Measurements from ENCODE around the gene OR51I2. TPM values are rescaled to one million over a fixed set of nuclear protein-coding genes. Genes with fewer than 3 reads are reported as not detected.

The OR51I2 gene
- total RNA-seq, 1 donor from 2014 or later = 3.1 TPM

Other genes starting within 250 kb of the OR51I2 start
- 15.9 TPM for gene OR51V1, start 248.6 kb upstream of the OR51I2 start, total RNA-seq (ENCODE audit: insufficient read depth, low replicate concordance)
- 3,180 TPM for gene HBB, start 222.3 kb upstream of the OR51I2 start, total RNA-seq (ENCODE audit: insufficient read depth, low replicate concordance)
- gene HBD, start 214.8 kb upstream of the OR51I2 start, total RNA-seq (ENCODE audit: insufficient read depth, low replicate concordance) = not detected
- 278 TPM for gene HBG1, start 199.5 kb upstream of the OR51I2 start, total RNA-seq (ENCODE audit: insufficient read depth, low replicate concordance)
- 9,844 TPM for gene HBG2, start 194.5 kb upstream of the OR51I2 start, total RNA-seq (ENCODE audit: insufficient read depth, low replicate concordance)
- 40.9 TPM for gene HBE1, start 179.4 kb upstream of the OR51I2 start, total RNA-seq (ENCODE audit: insufficient read depth, low replicate concordance)
- gene OR51B4, start 147.4 kb upstream of the OR51I2 start, total RNA-seq (ENCODE audit: insufficient read depth, low replicate concordance) = 3.1 TPM
- gene OR51B2, start 125.0 kb upstream of the OR51I2 start, total RNA-seq (ENCODE audit: insufficient read depth, low replicate concordance) = 2.9 TPM
- 17.1 TPM for gene OR51B5, start 105.8 kb upstream of the OR51I2 start, total RNA-seq (ENCODE audit: insufficient read depth, low replicate concordance)
- 3.6 TPM for gene OR51B6, start 97.8 kb upstream of the OR51I2 start, total RNA-seq (ENCODE audit: insufficient read depth, low replicate concordance)
- gene OR51M1, start 65.5 kb upstream of the OR51I2 start, total RNA-seq (ENCODE audit: insufficient read depth, low replicate concordance) = 3.9 TPM
- gene OR51Q1, start 27.2 kb upstream of the OR51I2 start, total RNA-seq (ENCODE audit: insufficient read depth, low replicate concordance) = not detected
- 6.3 TPM for gene OR51I1, start 7.8 kb upstream of the OR51I2 start, total RNA-seq (ENCODE audit: insufficient read depth, low replicate concordance)
- not detected for gene OR52D1, start 39.4 kb downstream of the OR51I2 start, total RNA-seq (ENCODE audit: insufficient read depth, low replicate concordance)
- 2.6 TPM for gene UBQLN3, start 60.6 kb downstream of the OR51I2 start, total RNA-seq (ENCODE audit: insufficient read depth, low replicate concordance)
- not detected for gene UBQLNL, start 67.4 kb downstream of the OR51I2 start, total RNA-seq (ENCODE audit: insufficient read depth, low replicate concordance)
- 1.7 TPM for gene OR52H1, start 99.2 kb downstream of the OR51I2 start, total RNA-seq (ENCODE audit: insufficient read depth, low replicate concordance)
- not detected for gene OR52B6, start 131.6 kb downstream of the OR51I2 start, total RNA-seq (ENCODE audit: insufficient read depth, low replicate concordance)
- gene TRIM6, start 147.3 kb downstream of the OR51I2 start, total RNA-seq (ENCODE audit: insufficient read depth, low replicate concordance) = 4.1 TPM
- 10.1 TPM for gene TRIM34, start 175.7 kb downstream of the OR51I2 start, total RNA-seq (ENCODE audit: insufficient read depth, low replicate concordance)
- gene TRIM5, start 235.8 kb downstream of the OR51I2 start, total RNA-seq (ENCODE audit: insufficient read depth, low replicate concordance) = 22.9 TPM
- 67.7 TPM for gene TRIM22, start 240.5 kb downstream of the OR51I2 start, total RNA-seq (ENCODE audit: insufficient read depth, low replicate concordance)

Measured in umbilical cord (tissue), 1 donor.